ENCODE measurements around the gene TPSG1. TPM values are rescaled to one million over a fixed set of nuclear protein-coding genes. Genes with fewer than 3 reads are reported as not detected.

The TPSG1 gene
- total and polyA plus RNA-seq, 2 of the 13 experiments (the other 11 are each of a cell fraction or from before 2014, with no cell fraction given) = not detected

- TF ChIP-seq ZSCAN20 (CRISPR knock-in tag; IDR thresholded peaks at IDR 0.05; ENCODE audit: borderline replicate concordance) (peak; percentile 79; the same call in 1 of the 2 replicates), ATF1 (CRISPR knock-in tag; IDR thresholded peaks at IDR 0.05) (no peak), RAD51 (IDR thresholded peaks at IDR 0.05; ENCODE audit: borderline replicate concordance) (no peak), KLF15 (CRISPR knock-in tag; IDR thresholded peaks at IDR 0.05; ENCODE audit: borderline replicate concordance) (0 out of 2 replicates have a peak, but pooled peaks have one; percentile 71), RFXAP (CRISPR knock-in tag; IDR thresholded peaks at IDR 0.05; ENCODE audit: borderline replicate concordance) (peak; percentile 73; the same call in 1 of the 2 replicates), THAP9 (CRISPR knock-in tag; IDR thresholded peaks at IDR 0.05; ENCODE audit: borderline replicate concordance) (no peak), ZBTB44 (CRISPR knock-in tag; IDR thresholded peaks at IDR 0.05) (peak; percentile 92; the same call in 1 of the 2 replicates), ZBED4 (CRISPR knock-in tag; IDR thresholded peaks at IDR 0.05; ENCODE audit: borderline replicate concordance) (0 out of 2 replicates have a peak, but pooled peaks have one; percentile 60), CENPX (CRISPR knock-in tag; IDR thresholded peaks at IDR 0.05) (no peak), CENPT (CRISPR knock-in tag; IDR thresholded peaks at IDR 0.05; ENCODE audit: low read depth) (0 out of 2 replicates have a peak, but pooled peaks have one; percentile 34), ZNF569 (CRISPR knock-in tag; IDR thresholded peaks at IDR 0.05; ENCODE audit: borderline replicate concordance) (no peak), TSC22D2 (CRISPR knock-in tag; IDR thresholded peaks at IDR 0.05; ENCODE audit: borderline replicate concordance) (peak; percentile 94), ZNF879 (CRISPR knock-in tag; IDR thresholded peaks at IDR 0.05) (0 out of 2 replicates have a peak, but pooled peaks have one; percentile 66), ZNF580 (CRISPR knock-in tag; IDR thresholded peaks at IDR 0.05; ENCODE audit: borderline replicate concordance, low read depth) (peak; percentile 70; the same call in 1 of the 2 replicates), NR1H2 (CRISPR knock-in tag; IDR thresholded peaks at IDR 0.05; ENCODE audit: borderline replicate concordance, low read depth) (0 out of 2 replicates have a peak, but pooled peaks have one; percentile 29), ZNF678 (CRISPR knock-in tag; IDR thresholded peaks at IDR 0.05) (peak; percentile 56; the same call in 1 of the 2 replicates), ZNF530 (CRISPR knock-in tag; IDR thresholded peaks at IDR 0.05; ENCODE audit: low read depth) (no peak), AHR (CRISPR knock-in tag; IDR thresholded peaks at IDR 0.05) (peak; percentile 87; the same call in 1 of the 2 replicates), KDM2A (CRISPR knock-in tag; IDR thresholded peaks at IDR 0.05; ENCODE audit: borderline replicate concordance, low read depth) (peak; percentile 58; the same call in 1 of the 2 replicates)
Observed at GRCh38 chr16:1188432-1189189, 36.5 kb downstream of the TPSG1 start (continued).

All from HepG2 (cell line).